ENCODE data around the gene QRFP.

QRFP gene

GRCh38 chr9:130869250-130869649 is 27.4 kb downstream of the QRFP start:
- Histone ChIP-seq H3K4me3 (ENCODE audit: low read length) (no peak overlapping the region), H3K79me2 (ENCODE audit: low read length) (no peaks in the 10 kb centered on the region), H3K9me3 (replicated peaks; ENCODE audit: insufficient read depth, low read length) (no peaks in the 10 kb centered on the region), H3F3A (ENCODE audit: insufficient read depth, low read length) (no peaks in the 10 kb centered on the region), H3K36me3 (replicated peaks; ENCODE audit: insufficient read depth, low read length) (no peaks in the 10 kb centered on the region), H3K27me3 (replicated peaks; ENCODE audit: insufficient read depth, low read length) (no peaks in the 10 kb centered on the region), H4K20me1 (ENCODE audit: insufficient read depth, low read length) (no peaks in the 10 kb centered on the region), H2AFZ (ENCODE audit: low read length) (no peak overlapping the region), H3K4me1 (ENCODE audit: low read length) (no peaks in the 10 kb centered on the region), H3K9me2 (replicated peaks; ENCODE audit: insufficient read depth, low read length) (no peaks in the 10 kb centered on the region), H3K9ac (ENCODE audit: low read length) (no peak overlapping the region), H3K27ac (ENCODE audit: low read length) (no peak overlapping the region), H3K4me2 (ENCODE audit: low read depth, low read length) (no peak overlapping the region)
- DNase-seq: no peak
- no peak for TF ChIP-seq CTCF (IDR thresholded peaks at IDR 0.05; ENCODE audit: low read length)

- Histone ChIP-seq H3K9me2 (replicated peaks; ENCODE audit: insufficient read depth, low read length) (no peaks in the 10 kb centered on the region), H3K36me3 (replicated peaks; ENCODE audit: insufficient read depth, low read length) (no peaks in the 10 kb centered on the region), H3K27ac (ENCODE audit: low read length) (no peak overlapping the region), H4K20me1 (ENCODE audit: insufficient read depth, low read length) (no peaks in the 10 kb centered on the region), H3K9ac (ENCODE audit: low read length) (no peak overlapping the region), H2AFZ (ENCODE audit: low read length) (no peak overlapping the region), H3K4me3 (ENCODE audit: low read length) (no peak overlapping the region), H3K27me3 (replicated peaks; ENCODE audit: insufficient read depth, low read length) (no peaks in the 10 kb centered on the region), H3K9me3 (replicated peaks; ENCODE audit: insufficient read depth, low read length) (no peaks in the 10 kb centered on the region), H3K4me1 (ENCODE audit: low read length) (no peaks in the 10 kb centered on the region), H3F3A (ENCODE audit: insufficient read depth, low read length) (no peaks in the 10 kb centered on the region), H3K79me2 (ENCODE audit: low read length) (no peaks in the 10 kb centered on the region), H3K4me2 (ENCODE audit: low read depth, low read length) (no peak overlapping the region)
- TF ChIP-seq EZH2 (optimal IDR thresholded peaks at IDR 0.05; ENCODE audit: low read depth, low read length): no peak
- no peak for TF ChIP-seq EZH2phosphoT487 (IDR thresholded peaks at IDR 0.05; ENCODE audit: low read length)
- no peak for TF ChIP-seq CTCF (IDR thresholded peaks at IDR 0.05; ENCODE audit: low read length)
- no peak for DNase-seq
These were observed 28.4 kb downstream of the QRFP start for GRCh38 chr9:130868230-130868629.

- Histone ChIP-seq H3K9me3 (replicated peaks; ENCODE audit: insufficient read depth, low read length) (no peaks in the 10 kb centered on the region), H3K9me2 (replicated peaks; ENCODE audit: insufficient read depth, low read length) (no peaks in the 10 kb centered on the region), H3K27me3 (replicated peaks; ENCODE audit: insufficient read depth, low read length) (no peaks in the 10 kb centered on the region), H3K36me3 (replicated peaks; ENCODE audit: insufficient read depth, low read length) (no peaks in the 10 kb centered on the region), H3F3A (ENCODE audit: insufficient read depth, low read length) (no peaks in the 10 kb centered on the region), H3K4me2 (ENCODE audit: low read depth, low read length) (no peak overlapping the region), H3K4me1 (ENCODE audit: low read length) (no peaks in the 10 kb centered on the region), H3K27ac (ENCODE audit: low read length) (no peak overlapping the region), H3K4me3 (ENCODE audit: low read length) (no peak overlapping the region), H3K9ac (ENCODE audit: low read length) (no peak overlapping the region), H2AFZ (ENCODE audit: low read length) (no peak overlapping the region), H3K79me2 (ENCODE audit: low read length) (no peaks in the 10 kb centered on the region), H4K20me1 (ENCODE audit: insufficient read depth, low read length) (no peaks in the 10 kb centered on the region)
- DNase-seq: no peak
- TF ChIP-seq EZH2 (optimal IDR thresholded peaks at IDR 0.05; ENCODE audit: low read depth, low read length) (no peak), CTCF (IDR thresholded peaks at IDR 0.05; ENCODE audit: low read length) (no peak), EZH2phosphoT487 (IDR thresholded peaks at IDR 0.05; ENCODE audit: low read length) (no peak)
These were observed 29.1 kb downstream of the QRFP start for GRCh38 chr9:130867556-130867955.
